ENCODE measurements around the gene VEZF1.

DNA sequence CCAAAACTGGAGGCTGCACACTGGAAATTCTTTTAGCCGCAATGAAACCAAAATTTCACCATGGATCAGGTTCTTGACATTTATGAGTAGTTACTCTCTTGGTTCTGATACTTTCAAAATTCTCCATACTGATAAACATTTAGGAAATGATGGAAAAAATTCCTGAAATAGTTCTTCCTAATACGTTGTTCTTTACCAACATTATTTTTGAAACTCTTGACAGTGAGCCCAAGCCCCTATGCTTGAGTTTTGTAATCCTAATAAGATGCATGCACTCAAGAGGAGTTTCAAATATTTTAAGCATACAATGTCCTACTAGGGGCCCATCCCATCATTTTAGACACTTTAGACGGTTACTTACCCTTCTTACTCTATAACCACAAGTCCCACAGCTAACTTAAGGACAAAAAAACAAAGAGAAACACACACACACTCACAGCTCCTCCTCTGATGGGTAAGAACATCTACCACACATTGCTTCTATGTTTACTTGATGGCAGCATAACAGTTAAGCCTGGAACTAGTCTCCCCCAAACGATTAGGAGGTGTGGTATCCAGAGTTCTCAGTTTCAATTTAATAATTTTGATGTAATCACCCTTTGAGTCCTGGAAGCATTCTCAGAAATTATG, 3.7 kb downstream of the VEZF1 start:
- TF ChIP-seq, protein P1, sequence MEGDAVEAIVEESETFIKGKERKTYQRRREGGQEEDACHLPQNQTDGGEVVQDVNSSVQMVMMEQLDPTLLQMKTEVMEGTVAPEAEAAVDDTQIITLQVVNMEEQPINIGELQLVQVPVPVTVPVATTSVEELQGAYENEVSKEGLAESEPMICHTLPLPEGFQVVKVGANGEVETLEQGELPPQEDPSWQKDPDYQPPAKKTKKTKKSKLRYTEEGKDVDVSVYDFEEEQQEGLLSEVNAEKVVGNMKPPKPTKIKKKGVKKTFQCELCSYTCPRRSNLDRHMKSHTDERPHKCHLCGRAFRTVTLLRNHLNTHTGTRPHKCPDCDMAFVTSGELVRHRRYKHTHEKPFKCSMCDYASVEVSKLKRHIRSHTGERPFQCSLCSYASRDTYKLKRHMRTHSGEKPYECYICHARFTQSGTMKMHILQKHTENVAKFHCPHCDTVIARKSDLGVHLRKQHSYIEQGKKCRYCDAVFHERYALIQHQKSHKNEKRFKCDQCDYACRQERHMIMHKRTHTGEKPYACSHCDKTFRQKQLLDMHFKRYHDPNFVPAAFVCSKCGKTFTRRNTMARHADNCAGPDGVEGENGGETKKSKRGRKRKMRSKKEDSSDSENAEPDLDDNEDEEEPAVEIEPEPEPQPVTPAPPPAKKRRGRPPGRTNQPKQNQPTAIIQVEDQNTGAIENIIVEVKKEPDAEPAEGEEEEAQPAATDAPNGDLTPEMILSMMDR (IDR thresholded peaks at IDR 0.05; ENCODE audit: low read depth, low read length, poor library complexity, severe bottlenecking) = no peak
- TF ChIP-seq EZH2phosphoT487 (IDR thresholded peaks at IDR 0.05; ENCODE audit: borderline replicate concordance, low read length) = no peak

Measured in DOHH2 (cell line).